H9 (cell line): ENCODE data around the gene MTCH1. TPM values are rescaled to one million over a fixed set of nuclear protein-coding genes. Genes with fewer than 3 reads are reported as not detected.

Experiments
- DNase-seq: peaks from one replicate; pipeline ENCODE4 v3.0.0-alpha.2; 2017
- H2AFZ ChIP-seq: one replicate; pipeline ENCODE4 v1.6.1; 2013; ENCODE audit warnings: mild to moderate bottlenecking, low read length, control low read depth, moderate library complexity
- H2AK5ac ChIP-seq: 2 replicates; pipeline ENCODE4 v1.6.1; 2013; ENCODE audit warnings: low read length, control low read depth, mixed read lengths; ENCODE audit not compliant: insufficient read length
- H2BK120ac ChIP-seq: one replicate; pipeline ENCODE4 v1.6.1; 2013; ENCODE audit warnings: low read depth, mild to moderate bottlenecking, low read length, control low read depth, inconsistent platforms; ENCODE audit not compliant: poor library complexity, severe bottlenecking
- H2BK12ac ChIP-seq: 2 replicates; pipeline ENCODE4 v1.6.1; 2013; ENCODE audit warnings: low read length, control low read depth, mixed read lengths, low read depth; ENCODE audit not compliant: insufficient read length
- H2BK15ac ChIP-seq: 2 replicates; pipeline ENCODE4 v1.6.1; 2013; ENCODE audit warnings: low read depth, low read length, control low read depth
- H2BK20ac ChIP-seq: one replicate; pipeline ENCODE4 v1.6.1; 2013; ENCODE audit warnings: low read depth, mild to moderate bottlenecking, low read length, control low read depth, inconsistent platforms; ENCODE audit not compliant: poor library complexity, severe bottlenecking
- H2BK5ac ChIP-seq: 2 replicates; pipeline ENCODE4 v1.6.1; 2013; ENCODE audit warnings: low read length, control low read depth, mixed read lengths; ENCODE audit not compliant: insufficient read length
- H3K14ac ChIP-seq: 2 replicates; pipeline ENCODE4 v1.6.1; 2013; ENCODE audit warnings: low read length, control low read depth; ENCODE audit not compliant: insufficient read depth
- H3K18ac ChIP-seq: 2 replicates; pipeline ENCODE4 v1.6.1; 2013; ENCODE audit warnings: low read depth, mild to moderate bottlenecking, mixed read lengths, low read length, control low read depth; ENCODE audit not compliant: insufficient read length
- H3K23ac ChIP-seq: 2 replicates; pipeline ENCODE4 v1.6.1; 2013; ENCODE audit warnings: low read length, control low read depth, mixed read lengths, low read depth; ENCODE audit not compliant: insufficient read length
- H3K23me2 ChIP-seq: 2 replicates; pipeline ENCODE4 v1.6.1; 2013; ENCODE audit warnings: low read depth, mild to moderate bottlenecking, mixed read lengths, low read length, control low read depth; ENCODE audit not compliant: insufficient read length, poor library complexity, severe bottlenecking
- H3K27ac ChIP-seq: 2 replicates; pipeline ENCODE4 v1.5.1; 2013; ENCODE audit warnings: low read length, control low read depth, mixed read lengths, low read depth; ENCODE audit not compliant: insufficient read length
- H3K27me3 ChIP-seq: 2 replicates; pipeline ENCODE4 v1.6.1; 2013; ENCODE audit warnings: low read length, control low read depth, inconsistent platforms; ENCODE audit not compliant: insufficient read depth
- H3K4ac ChIP-seq: 2 replicates; pipeline ENCODE4 v1.6.1; 2013; ENCODE audit warnings: low read depth, mild to moderate bottlenecking, control low read depth, inconsistent platforms, low read length, moderate library complexity
- H3K4me1 ChIP-seq: 2 replicates; pipeline ENCODE4 v1.6.1; 2013; ENCODE audit warnings: low read length, control low read depth, inconsistent platforms; ENCODE audit not compliant: insufficient read depth
- H3K4me2 ChIP-seq: 2 replicates; pipeline ENCODE4 v1.6.1; 2013; ENCODE audit warnings: low read length, control low read depth, mixed read lengths; ENCODE audit not compliant: insufficient read length, insufficient read depth
- H3K56ac ChIP-seq: 2 replicates; pipeline ENCODE4 v1.6.1; 2013; ENCODE audit warnings: low read depth, mild to moderate bottlenecking, mixed read lengths, low read length, control low read depth; ENCODE audit not compliant: insufficient read length
- H3K79me1 ChIP-seq: 2 replicates; pipeline ENCODE4 v1.6.1; 2013; ENCODE audit warnings: low read depth, mild to moderate bottlenecking, moderate library complexity, low read length, control low read depth, inconsistent platforms; ENCODE audit not compliant: insufficient read depth, poor library complexity, severe bottlenecking
- H3K79me2 ChIP-seq: 2 replicates; pipeline ENCODE4 v1.6.1; 2013; ENCODE audit warnings: low read length, control low read depth, inconsistent platforms; ENCODE audit not compliant: insufficient read depth
- H3K9ac ChIP-seq: 2 replicates; pipeline ENCODE4 v1.6.1; 2013; ENCODE audit warnings: low read length, control low read depth, mixed read lengths; ENCODE audit not compliant: insufficient read length; ENCODE audit errors: extremely low read depth
- H3K9me3 ChIP-seq: one replicate; pipeline ENCODE4 v1.6.1; 2013; ENCODE audit warnings: low read depth, low read length, inconsistent platforms; ENCODE audit not compliant: control insufficient read depth
- H3T11ph ChIP-seq: one replicate; pipeline ENCODE4 v1.6.1; 2013; ENCODE audit warnings: mild to moderate bottlenecking, low read length, control low read depth, inconsistent platforms
- H4K20me1 ChIP-seq: one replicate; pipeline ENCODE4 v1.6.1; 2013; ENCODE audit not compliant: control insufficient read depth, insufficient read length, insufficient read depth
- H4K5ac ChIP-seq: 2 replicates; pipeline ENCODE4 v1.6.1; 2013; ENCODE audit warnings: low read depth, mild to moderate bottlenecking, mixed read lengths, low read length, control low read depth; ENCODE audit not compliant: insufficient read length
- H4K8ac ChIP-seq: replicated peaks from 2 replicates; pipeline ENCODE4 v1.6.1; 2013; ENCODE audit warnings: low read length, control low read depth, mixed read lengths, low read depth; ENCODE audit not compliant: insufficient read length
- H4K91ac ChIP-seq: 2 replicates; pipeline ENCODE4 v1.6.1; 2013; ENCODE audit warnings: low read depth, mild to moderate bottlenecking, moderate library complexity, mixed read lengths, low read length, control low read depth; ENCODE audit not compliant: insufficient read length
- H3K27ac Mint-ChIP-seq, 3 experiments: 2 replicates in 2 of 3; 3 replicates in 1 of 3; pipeline ENCODE4 v1.8.0; 2020 to 2021; ENCODE audit warnings: mixed read lengths in 3 of 3, mild to moderate bottlenecking in 1 of 3, moderate library complexity in 1 of 3
- H3K27me3 Mint-ChIP-seq: 2 replicates; pipeline ENCODE4 v1.8.0; 2021; ENCODE audit warnings: low read depth, mild to moderate bottlenecking, moderate library complexity, mixed read lengths
- H3K36me3 Mint-ChIP-seq, 3 experiments: 2 replicates in 2 of 3; 3 replicates in 1 of 3; pipeline ENCODE4 v1.8.0; 2020 to 2021; ENCODE audit warnings: low read depth in 3 of 3, mixed read lengths in 3 of 3; ENCODE audit not compliant: insufficient read depth in 1 of 3
- H3K4me1 Mint-ChIP-seq, 2 experiments: 2 replicates each; pipeline ENCODE4 v1.8.0; 2020; ENCODE audit warnings: mixed read lengths in 2 of 2
- H3K4me3 Mint-ChIP-seq, 2 experiments: 2 replicates in 1 of 2; 3 replicates in 1 of 2; pipeline ENCODE4 v1.8.0; 2020 to 2021; ENCODE audit warnings: mild to moderate bottlenecking in 2 of 2, mixed read lengths in 2 of 2, moderate library complexity in 1 of 2
- H3K9me3 Mint-ChIP-seq, 2 experiments: 2 replicates in 1 of 2; 3 replicates in 1 of 2; pipeline ENCODE4 v1.8.0; 2020; ENCODE audit warnings: mild to moderate bottlenecking in 2 of 2, mixed read lengths in 2 of 2, moderate library complexity in 1 of 2
- CTCF ChIP-seq: fragments of 200-600 bp; sonication (generic); conservative IDR thresholded peaks from 3 replicates; pipeline ENCODE4 v1.8.0; 2021; ENCODE audit warnings: antibody characterized with exemption, mild to moderate bottlenecking
- WGBS: extraction: QIAGEN DNeasy Blood & Tissue Kit; methylation state at CpG from one replicate; pipeline ENCODE4 v1.1.7; 2013; ENCODE audit warnings: missing lambda C conversion rate, low lambda C conversion rate, mixed read lengths; ENCODE audit not compliant: insufficient read length; ENCODE audit errors: extremely low coverage; 5-methylcytosine and 5-hydroxymethylcytosine counted together
- total RNA-seq: library from RNA; stranded (reverse); gene quantifications from 2 replicates; pipeline ENCODE4 v1.2.1, GENCODE V29; 2021

Gene MTCH1
- total RNA-seq, 1 experiment from 2014 or later, result 200 TPM

- Histone ChIP-seq H4K5ac (no peak overlapping the region), H3K23ac (no peak overlapping the region), H3K9ac (no peak overlapping the region), H3K4ac (no peak overlapping the region), H3K27me3 (no peaks in the 10 kb centered on the region), H3T11ph (no peak overlapping the region), H2AFZ (no peak overlapping the region), H3K4me2 (no peak overlapping the region), H2BK15ac (no peak overlapping the region), H3K56ac (no peak overlapping the region), H3K27ac (no peak overlapping the region), H2BK20ac (no peak overlapping the region), H3K4me1 (no peaks in the 10 kb centered on the region), H3K9me3 (no peaks in the 10 kb centered on the region), H4K20me1 (no peaks in the 10 kb centered on the region), H3K23me2 (no peaks in the 10 kb centered on the region), H4K8ac (no peak overlapping the region), H3K18ac (no peak overlapping the region), H2BK5ac (no peak overlapping the region), H3K14ac (no peak overlapping the region; the same call in 1 of the 2 replicates), H2BK12ac (no peak overlapping the region), H2BK120ac (no peak overlapping the region), H3K79me1 (no peaks in the 10 kb centered on the region), H4K91ac (no peak overlapping the region), H3K79me2 (no peaks in the 10 kb centered on the region), H2AK5ac (no peak overlapping the region)
- no peak overlapping the region for H3K4me3 Mint-ChIP-seq
- H3K36me3 Mint-ChIP-seq, result no peaks in the 10 kb centered on the region
- H3K27me3 Mint-ChIP-seq, result no peaks in the 10 kb centered on the region
- TF ChIP-seq CTCF, result no peak
- peaks cover 0 to 6% of the 10 kb centered on the region in 2 experiments; a peak in 1 of 4 replicates for H3K4me1 Mint-ChIP-seq
- no CpG with 5 or more reads among the region's 10 CpGs for WGBS
- peaks cover 0 to 4% of the 10 kb centered on the region in 2 experiments; a peak in 2 of 5 replicates for H3K9me3 Mint-ChIP-seq
- H3K27ac Mint-ChIP-seq, result no peak overlapping the region
- DNase-seq, result no peak
These were observed 24.5 kb upstream of the MTCH1 start for GRCh38 chr6:37010402-37010892.
